H54 (cell line): ENCODE measurements around the gene NCOR2.

Source experiments
- DNase-seq: peaks from one replicate; pipeline ENCODE4 v3.0.0; 2011; ENCODE audit warnings: low spot score, mixed read lengths; ENCODE audit not compliant: insufficient read length
- FAIRE-seq: peaks from 3 replicates; lab custom pipeline; 2011; peaks lifted over from hg19 to GRCh38; lab: Jason Lieb, UNC
- POLR2A ChIP-seq: IDR thresholded peaks from 2 replicates; pipeline ENCODE4 v1.6.1; 2011; ENCODE audit warnings: low read depth, mild to moderate bottlenecking, low read length

NCOR2 gene

GRCh38 chr12:124564971-124565491 is 2.4 kb downstream of the NCOR2 start:
- FAIRE-seq, result no peak
- no peak for TF ChIP-seq POLR2A
- DNase-seq, result no peak

GRCh38 chr12:124564232-124564958 is 3.0 kb downstream of the NCOR2 start:
- FAIRE-seq (no peak), DNase-seq (no peak)
- no peak for TF ChIP-seq POLR2A

GRCh38 chr12:124563809-124564208 is 3.6 kb downstream of the NCOR2 start:
- FAIRE-seq, result no peak
- TF ChIP-seq POLR2A, result no peak
- DNase-seq, result no peak

- DNase-seq (no peak), FAIRE-seq (no peak)
- no peak for TF ChIP-seq POLR2A
Measured at GRCh38 chr12:124563401-124563800, 4.0 kb downstream of the NCOR2 start.

GRCh38 chr12:124562796-124563181 is 4.6 kb downstream of the NCOR2 start:
- no peak for TF ChIP-seq POLR2A
- no peak for FAIRE-seq
- DNase-seq, result no peak

GRCh38 chr12:124562018-124562795 is 5.2 kb downstream of the NCOR2 start:
- DNase-seq, result no peak
- no peak for TF ChIP-seq POLR2A
- no peak for FAIRE-seq

GRCh38 chr12:124561231-124561630 is 6.2 kb downstream of the NCOR2 start:
- no peak for FAIRE-seq
- DNase-seq, result no peak

GRCh38 chr12:124560146-124560890 is 7.1 kb downstream of the NCOR2 start:
- FAIRE-seq (no peak), DNase-seq (no peak)
- TF ChIP-seq POLR2A, result no peak

More at GRCh38 chr12:124561231-124561630, 6.2 kb downstream of the NCOR2 start:
- TF ChIP-seq POLR2A, result no peak

- no peak for DNase-seq
- no peak for TF ChIP-seq POLR2A
- no peak for FAIRE-seq
Measured at GRCh38 chr12:124559182-124560017, 8.0 kb downstream of the NCOR2 start.

- no peak for FAIRE-seq
- no peak for TF ChIP-seq POLR2A
- DNase-seq, result no peak
Measured at GRCh38 chr12:124558313-124558712, 9.1 kb downstream of the NCOR2 start.

- no peak for DNase-seq
- TF ChIP-seq POLR2A, result no peak
- FAIRE-seq, result no peak
Measured at GRCh38 chr12:124557518-124558223, 9.7 kb downstream of the NCOR2 start.

- FAIRE-seq (no peak), DNase-seq (no peak)
- no peak for TF ChIP-seq POLR2A
Measured at GRCh38 chr12:124556896-124557501, 10.4 kb downstream of the NCOR2 start.

- DNase-seq (no peak), FAIRE-seq (no peak)
- TF ChIP-seq POLR2A, result no peak
Measured at GRCh38 chr12:124556074-124556466, 11.3 kb downstream of the NCOR2 start.
